NCI-H1105 (cell line): Measurements from ENCODE around the gene FAM13A.

Experiments used
- DNase-seq: peaks from one replicate; lab custom pipeline; 2025; lab: John Stamatoyannopoulos, UW

FAM13A gene

DNA sequence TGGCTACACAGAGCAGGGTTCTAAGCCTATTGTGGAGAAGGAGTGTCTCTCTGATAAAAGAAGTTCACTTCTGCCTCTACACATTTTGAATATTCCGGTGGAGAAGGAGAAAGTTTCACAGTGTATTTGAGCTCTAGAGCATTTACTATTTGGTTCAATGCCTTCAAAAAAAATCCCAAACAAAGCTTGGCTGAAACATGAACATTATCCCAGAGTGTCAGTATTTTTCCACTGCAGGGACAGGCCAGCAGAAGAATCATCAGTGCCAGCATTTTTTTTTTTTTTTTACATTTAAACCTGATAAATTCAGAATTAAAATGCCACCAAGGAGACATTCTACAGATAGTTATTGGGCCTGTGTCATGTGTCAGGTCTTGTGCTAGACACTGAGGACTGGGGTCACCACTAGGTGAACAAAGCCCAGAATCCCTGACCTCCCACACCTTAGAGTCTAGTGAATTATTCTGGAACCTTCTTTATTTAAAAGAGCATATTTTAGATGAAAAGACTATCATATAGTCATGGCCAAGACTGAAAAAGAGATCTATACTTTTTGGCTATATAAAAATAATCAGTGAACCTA is 311.3 kb downstream of the FAM13A start:
- DNase-seq = no peak

DNA sequence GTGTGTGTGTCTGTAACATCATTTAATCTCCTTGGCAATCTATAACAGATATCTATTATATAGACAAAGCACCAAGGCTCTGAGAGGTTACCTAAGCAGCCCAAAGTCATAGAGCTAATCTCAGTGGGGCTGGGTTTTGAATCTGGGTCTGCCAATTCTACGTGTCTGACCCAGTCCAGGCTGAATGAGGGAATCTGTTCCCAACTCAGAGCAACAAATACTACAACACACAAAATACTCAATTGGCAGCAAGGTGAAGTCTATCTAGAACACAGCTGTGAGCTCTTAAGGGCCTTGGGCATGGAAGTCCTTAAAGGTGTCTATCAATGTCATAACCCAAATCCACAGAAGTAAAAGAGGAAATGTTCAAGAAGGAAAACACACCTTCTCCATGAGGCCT is 311.8 kb downstream of the FAM13A start:
- no peak for DNase-seq

DNA sequence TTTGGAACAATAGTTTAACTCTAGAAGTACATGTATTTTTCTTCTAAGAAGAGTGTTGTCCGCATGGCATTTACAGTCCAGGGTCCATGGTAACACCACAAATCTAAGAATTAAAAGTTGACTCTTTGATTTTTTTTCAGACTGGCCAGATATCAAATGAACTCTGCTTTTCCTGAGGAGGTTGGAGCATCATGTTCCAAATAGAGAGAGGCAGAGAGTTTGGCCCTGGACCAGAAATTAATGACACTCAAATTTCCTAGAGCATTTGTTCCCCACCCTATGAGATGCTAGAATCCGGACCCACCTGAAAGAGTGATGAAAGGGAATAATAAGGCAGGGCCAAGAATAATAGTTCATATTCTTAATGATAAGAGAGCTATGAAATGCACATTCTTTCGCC is 312.4 kb downstream of the FAM13A start:
- DNase-seq = no peak

DNA sequence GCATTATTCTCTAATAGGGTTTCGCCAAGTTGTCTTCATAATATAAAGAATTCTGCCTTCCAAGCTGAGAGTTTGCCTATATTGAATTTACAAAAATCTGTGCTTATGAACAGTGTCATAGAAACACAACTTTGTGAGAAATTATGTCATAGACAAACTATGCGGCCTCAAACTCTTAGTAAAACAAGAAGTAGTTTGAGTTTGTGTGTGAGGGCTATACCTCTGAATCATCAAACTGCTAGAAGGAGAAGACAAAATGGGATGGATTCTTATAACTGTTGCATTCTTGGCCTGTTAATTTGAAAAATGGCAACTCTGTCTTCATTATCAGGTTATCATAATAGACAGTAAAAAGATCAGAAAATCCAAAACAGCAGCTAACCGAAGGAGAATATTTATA is 313.3 kb downstream of the FAM13A start:
- DNase-seq = no peak

DNA sequence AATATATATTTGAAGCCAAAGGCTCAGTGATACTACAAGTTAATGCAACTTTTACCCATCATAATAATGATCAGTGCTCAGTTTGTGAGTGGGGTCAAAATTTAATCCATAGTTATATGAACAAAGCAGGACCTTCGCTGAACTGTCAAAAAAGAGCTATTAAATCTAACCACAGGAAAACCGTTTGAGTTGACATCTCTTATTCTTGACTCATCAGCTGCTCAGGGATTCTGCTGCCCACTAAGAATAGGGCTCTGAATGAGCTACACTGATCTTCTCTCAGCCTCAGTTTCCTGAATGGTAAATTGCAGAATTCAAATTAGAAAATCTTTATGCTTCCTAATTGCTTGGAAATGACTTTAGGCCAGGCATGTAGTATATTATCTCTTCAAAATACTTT is 314.4 kb downstream of the FAM13A start:
- no peak for DNase-seq

DNA sequence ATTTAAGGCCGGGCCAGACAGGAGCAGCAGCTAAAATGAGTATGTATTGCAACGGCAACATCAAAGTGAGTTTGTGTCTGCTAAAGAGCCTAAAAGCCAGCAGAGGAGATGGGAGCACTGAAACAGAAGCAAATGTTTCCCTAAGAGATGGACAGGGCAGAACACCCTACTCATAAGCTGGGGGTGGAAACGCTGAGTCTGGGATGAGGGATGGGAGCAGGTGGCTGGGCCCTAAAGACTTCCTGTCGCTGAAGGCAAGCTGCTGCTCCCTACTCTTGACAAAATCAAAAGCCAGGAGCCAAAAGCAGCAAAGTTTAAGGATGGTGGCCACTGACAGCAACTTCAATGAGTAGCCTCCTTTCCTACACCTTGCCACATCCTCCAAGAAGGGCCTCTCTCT is 318.8 kb downstream of the FAM13A start:
- no peak for DNase-seq

DNA sequence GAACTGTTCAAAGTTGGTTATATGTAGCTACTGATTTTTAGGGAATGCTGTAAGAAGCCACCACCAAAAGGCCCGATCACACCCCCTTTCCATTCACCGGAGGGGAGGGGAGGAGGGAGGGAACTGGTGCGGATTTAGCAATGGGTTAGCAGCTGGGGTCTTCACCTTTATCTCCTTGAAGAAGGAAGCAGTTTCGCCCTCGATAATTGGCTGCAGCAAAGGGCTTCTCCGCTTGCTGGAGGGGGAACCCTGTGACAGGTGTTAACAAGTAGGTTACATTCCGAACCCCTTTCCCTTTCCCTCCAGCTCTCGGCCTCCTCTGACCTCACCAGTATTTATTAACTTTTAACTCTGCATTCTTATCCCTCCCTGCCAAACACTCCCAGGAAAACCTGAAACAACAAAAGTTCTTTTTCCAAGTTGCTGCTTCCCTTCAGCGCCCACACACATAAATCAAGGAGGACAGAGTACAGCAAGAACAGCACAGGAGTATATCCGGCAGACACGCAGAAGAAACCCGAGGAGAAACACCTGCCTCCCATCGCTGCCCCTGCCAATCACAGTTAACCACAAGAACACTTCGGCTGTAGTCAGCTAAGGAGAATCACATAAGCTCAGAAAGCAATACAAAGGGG is 319.6 kb downstream of the FAM13A start:
- peak; percentile 6 for DNase-seq

DNA sequence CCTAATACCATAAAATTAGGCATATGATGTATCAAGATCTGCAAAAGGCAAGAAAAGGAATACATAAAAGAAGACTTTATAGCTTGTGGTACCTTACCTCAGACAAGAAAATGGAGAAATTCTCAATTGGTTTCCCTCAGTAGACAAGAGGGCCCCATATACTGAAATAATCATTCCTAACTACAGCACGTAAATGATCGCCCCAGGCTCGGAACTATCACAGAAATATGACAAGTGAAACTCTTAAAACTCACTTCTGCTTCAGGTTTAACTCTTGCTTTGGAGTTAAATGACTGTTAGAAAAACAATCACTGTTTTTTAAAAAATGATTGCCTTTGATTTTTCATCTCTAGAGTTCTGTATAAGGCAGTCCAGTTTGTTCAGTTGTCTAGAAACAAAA is 320.7 kb downstream of the FAM13A start:
- DNase-seq = no peak

DNA sequence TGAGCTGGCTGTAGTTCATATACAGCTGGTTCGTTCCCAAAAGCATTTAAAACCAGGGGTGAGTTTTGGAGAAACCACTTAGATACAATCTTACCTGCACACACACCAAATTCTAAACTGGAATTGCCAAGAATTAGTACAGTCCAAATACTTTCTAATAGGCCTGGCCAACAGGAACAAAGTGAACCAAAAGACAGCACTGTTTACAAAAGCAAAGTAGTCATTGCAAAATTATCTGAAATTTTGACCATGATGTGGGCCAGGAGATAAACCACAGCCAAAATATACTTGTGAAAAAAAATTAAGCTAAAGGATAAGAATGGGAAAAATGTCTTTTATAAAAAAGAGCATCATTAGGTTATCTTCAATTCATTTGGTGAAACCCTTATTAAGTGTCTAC is 321.4 kb downstream of the FAM13A start:
- no peak for DNase-seq

DNA sequence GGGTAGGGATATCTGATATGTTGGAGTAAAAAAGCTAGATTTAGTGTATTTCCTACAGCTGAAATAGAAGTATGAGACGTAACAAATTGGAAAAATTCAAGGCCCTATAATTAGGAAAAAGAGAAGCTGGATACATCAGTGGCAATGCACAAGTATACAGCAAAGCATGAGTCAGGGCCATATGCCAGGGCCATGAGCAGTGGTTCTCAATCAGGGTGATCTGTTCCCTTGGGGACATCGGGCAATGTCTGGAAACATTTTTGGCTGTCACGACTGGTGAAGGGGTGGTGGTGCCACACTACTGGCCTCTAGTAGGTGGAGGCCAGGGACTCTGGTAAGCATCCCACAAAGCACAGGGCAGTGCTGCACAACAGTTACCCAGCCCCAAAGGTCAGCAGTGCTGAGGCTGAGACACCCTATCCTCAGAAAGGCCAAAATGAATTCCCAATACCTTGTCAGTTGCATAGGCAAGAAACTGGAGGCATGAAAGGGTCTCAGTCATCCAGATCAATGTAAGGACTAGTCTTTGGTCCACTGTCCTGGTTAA is 322.5 kb downstream of the FAM13A start:
- DNase-seq = no peak

DNA sequence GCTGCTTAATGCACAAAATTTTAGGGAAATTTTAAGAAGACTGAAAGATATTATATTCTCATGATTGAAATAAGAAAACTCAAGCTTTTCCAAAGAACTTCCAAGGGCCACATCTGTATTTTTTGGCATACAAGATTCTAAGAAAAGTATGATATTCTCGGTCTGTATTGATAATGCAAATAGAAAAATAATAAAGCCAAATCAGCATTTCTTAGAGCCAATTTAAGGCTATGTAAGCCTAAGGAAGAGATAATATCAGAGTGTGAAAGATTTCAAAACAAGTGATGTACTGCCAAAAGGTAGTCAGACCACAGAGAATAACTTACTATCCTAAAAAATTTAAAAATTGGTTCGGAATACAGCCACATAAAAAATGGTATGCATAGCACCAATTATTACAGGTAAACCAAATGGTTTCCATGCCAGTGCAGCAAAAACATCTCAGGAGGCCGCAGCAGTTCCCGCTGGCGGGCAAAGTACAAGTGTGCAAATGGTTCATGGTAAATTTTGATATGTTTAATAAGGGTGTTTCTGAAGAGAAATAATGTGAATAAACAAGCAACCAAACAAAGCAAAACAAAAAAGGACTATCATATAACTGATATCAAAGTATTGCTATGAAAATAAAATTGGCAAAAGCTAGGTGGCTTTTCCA is 324.1 kb downstream of the FAM13A start:
- DNase-seq = no peak

DNA sequence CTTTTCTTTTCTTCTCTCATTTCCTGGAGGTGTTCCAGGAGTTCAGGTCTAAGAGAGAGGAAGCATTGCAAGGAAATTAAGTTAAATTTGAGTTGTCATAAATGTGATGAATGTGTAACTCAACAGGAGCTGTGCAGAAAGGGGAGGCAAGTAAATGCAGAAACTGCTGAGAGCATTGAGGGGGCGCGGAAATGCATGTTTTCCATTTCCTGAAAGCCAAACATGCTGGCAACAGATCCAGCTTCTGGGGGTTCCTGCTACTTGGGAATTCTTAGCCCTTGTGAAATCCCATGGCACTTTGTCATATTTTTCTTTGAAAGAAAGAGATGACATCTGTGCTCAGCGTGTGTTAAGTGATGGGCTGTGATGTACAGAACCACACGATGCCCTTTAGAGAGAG is 325.6 kb downstream of the FAM13A start:
- no peak for DNase-seq

DNA sequence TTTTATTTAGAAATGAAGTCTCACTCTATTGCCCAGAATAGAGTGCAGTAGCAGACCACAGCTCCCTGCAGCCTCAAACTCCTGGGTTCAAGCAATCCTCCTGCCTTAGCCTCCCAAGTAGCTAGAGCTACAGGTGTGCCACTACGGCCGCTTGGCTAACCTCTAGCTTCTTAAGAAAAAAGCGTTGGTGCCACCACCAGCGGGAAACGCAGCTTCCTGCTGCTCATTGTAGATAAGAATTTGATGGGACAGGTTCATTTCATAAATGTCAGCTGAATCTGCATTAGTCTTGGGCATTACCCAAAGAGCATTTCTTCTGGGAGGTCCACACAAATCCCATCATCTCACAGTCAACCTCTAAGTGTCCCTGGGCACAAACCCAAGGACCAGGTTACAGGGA is 326.2 kb downstream of the FAM13A start:
- no peak for DNase-seq

DNA sequence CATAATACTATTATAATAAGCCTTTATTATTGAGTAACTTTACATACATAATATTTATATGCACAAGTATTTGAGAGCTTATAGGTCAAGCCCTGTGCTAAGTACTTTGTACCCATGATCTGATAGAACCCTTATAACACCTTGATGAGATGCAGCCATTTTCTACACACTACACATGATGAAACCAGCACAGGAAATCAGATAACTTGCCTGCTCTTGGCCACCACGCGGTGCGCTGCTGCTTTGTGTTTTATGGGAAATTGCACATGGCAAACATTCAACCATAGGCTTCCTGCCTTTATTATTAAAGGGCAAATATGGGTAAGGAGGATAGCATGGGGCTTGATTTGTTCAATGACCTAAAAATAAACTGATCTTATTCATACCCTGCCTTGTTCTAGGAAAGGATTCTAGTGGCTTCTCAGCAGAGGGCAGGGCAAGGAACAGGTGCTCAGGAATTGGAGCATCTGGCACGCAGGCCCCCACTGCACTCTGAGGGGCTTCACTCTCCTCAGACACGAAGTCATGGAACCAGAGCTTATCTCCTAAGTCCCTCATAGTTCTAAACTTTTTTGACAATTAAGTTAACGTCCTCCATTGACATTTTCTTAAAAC is 327.7 kb downstream of the FAM13A start:
- DNase-seq = no peak

DNA sequence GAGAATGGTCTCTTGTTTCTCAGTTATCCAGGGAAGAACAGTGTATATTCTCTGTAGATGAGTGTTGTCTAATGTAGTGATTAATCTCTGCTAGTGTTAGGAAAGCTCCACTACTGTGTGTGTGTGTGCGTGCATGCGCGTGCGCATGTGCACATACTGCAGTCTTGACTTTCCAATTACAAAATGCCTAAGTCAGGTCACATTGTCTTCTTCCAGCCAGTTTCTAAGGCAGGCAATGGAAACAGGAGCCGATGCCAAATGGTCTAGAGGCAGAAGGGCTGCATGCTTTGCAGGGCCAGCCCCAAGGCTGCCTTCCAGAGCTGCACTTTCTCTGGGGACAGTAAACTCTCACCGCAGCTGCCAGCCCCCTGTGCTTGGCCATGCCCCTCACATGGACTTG is 328.8 kb downstream of the FAM13A start:
- no peak for DNase-seq

DNA sequence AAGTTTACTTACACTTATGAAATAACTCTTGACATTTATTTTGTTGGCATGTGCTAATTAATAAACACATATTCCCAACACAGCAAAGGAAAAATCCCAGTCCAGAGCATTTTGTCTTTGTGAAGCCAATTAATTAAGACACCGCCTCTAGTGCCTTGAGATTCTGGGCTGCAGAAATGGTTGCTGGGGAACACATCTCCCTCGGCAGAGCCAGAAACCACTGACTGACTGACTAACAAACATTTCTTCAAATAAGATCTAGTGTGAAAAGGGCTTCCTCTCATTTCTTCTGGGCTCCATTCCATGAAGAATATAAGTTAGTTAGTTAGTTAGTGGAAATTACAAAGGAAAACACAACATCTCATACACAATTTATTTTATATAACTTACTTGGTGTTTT is 331.0 kb downstream of the FAM13A start:
- no peak for DNase-seq

DNA sequence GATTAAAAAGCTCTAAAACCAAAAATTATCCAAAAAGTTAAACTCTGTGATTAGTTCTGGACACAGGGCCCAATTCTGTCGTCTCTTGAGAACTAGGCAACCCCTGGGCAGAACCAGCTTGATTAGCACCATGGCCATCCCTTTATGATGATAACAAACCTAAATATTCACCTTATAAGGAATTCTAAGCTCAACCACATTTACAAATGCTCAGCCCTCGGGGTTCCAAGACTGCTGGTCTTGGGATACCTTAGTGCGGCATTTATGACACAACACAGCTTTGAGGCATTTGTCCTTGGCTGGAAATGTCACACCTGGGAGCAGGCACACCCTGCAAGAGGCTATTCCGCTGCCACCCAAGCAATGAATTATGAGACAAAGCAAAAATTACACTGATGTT is 331.8 kb downstream of the FAM13A start:
- DNase-seq = no peak

DNA sequence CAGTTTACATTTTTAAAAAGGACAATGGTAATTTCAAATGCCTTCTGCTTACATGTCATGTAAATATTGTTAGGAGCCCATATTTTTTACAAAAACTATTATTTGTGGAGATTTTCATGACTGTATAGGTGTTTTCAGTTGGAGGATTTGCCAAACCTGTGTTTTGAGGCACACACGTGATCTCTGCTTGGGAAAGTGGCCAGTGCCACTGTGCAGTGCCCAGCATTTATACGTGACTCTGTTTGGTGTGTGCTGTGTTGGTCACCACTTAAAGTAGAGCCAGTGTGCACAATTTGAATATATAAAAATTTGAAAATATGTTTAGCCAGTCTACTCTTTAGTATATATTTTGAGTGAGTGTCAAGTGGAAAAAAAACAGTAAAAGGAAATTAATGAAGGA is 332.6 kb downstream of the FAM13A start:
- no peak for DNase-seq

DNA sequence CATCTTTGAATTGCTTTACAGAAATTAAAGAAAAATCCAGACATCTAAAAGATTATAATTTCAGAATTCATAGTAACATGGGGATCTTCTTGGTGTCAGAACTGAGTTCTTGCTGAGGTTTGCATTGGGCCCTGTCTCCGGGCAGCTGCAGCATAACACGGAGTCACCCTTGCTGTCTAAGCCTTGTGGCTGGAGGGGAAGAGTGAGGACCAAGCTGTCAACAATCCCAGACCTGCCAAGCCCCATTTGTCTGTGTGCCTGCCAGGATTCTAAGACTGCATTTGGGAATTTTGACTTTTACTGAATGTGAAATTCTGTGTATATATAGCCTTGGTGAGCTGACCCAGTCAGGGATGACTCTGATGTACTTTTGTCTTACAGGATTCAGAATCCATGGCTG is 334.2 kb downstream of the FAM13A start:
- DNase-seq = no peak

DNA sequence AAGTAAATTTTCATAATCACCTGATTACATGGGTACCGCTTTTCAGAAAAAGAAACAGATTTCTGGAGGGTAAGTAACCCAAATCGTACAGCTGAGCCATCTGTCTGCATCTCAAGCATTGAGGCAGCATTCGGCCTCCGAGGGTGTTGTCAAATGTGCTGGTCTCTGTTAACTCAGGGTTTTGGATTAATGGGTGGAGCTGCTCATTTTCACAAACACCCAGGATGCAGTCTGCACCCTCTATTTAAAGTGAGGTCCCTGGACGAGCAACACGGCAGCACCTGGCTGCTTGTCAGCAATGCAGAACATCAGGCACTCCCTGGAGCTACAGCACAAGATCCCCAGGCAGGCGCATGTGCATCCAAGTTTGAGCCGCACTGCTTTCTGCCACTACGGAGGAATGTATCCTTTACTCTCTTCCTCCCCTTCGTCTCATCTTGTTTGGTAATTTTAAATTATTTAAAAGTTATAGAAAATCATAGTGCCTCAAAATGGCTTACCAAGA is 334.7 kb downstream of the FAM13A start:
- DNase-seq = no peak

DNA sequence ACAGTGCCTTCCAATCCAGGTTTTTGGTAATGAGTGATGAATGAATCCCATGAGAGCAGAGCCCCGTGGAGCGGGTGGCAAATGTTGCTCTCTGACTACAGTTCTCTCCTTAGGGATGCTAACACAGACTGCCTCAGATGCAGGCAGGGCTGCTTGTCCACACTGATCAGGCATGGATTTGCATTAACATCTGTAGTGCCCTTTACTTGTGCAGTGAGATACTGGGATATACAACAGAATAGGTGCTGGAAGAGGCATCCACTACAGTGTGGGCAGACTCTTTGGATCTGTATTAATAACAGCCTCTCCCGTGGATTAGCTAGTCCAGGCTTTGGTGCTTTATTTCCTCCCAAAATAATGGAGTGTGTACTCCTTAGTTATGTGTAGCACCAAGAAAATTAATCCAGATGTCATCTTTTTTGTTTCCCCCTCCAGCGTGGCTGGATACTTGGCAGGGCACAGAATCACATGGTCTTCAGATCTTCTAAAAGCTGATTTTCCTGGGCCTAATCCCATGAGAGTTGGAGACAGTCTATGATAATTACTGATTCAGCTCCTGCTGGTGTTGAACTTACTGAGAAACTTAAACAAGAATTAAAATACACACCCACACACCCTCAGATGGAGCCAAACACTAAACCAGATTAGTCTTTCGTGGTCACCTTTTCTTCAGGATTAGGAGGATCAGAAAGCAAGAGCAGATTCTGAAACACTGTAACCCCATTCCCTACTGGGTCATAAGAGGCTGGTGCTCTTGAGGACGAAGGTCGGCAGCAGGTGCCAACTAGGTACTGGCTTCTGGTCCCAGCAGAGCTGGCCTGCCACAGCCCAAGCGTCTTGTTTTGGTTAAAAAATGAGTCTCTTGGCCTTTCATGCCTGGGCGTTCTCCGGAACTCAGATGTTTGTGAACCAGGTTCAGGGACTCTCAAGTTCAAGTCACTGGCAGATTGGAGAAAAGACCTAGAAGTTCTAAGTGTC is 336.2 kb downstream of the FAM13A start:
- DNase-seq = no peak

DNA sequence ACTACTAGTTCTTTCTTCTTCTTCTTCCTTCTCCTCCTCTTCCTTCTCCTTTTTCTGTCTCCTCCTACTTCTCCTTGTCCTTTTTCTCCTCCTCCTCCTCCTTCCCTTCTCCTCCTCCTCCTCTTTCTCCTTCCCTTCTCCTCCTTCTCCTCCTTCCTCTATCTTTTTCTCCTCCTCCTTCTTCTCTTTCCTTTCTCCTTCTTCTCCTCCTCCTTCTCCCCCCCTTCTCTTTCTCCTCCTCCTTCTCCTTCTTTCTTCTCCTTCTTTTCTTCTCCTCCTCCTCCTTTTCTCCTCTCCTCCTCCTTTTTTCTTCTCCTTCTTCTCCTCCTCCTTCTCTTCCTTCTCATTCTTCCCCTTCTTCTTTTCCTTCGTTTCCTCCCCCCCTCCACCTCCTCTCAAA is 337.6 kb downstream of the FAM13A start:
- no peak for DNase-seq
